SK-N-SH (cell line): Measurements from ENCODE around the gene GPC2. TPM values are rescaled to one million over a fixed set of nuclear protein-coding genes. Genes with fewer than 3 reads are reported as not detected.

ENCODE experiments used
- CTCF ChIA-PET: fragments of 300-600, 350-600 bp; formaldehyde crosslinking; extraction: SDS; loops from one replicate; lab custom pipeline; 2021; lab: Yijun Ruan, JAX
- POLR2A ChIA-PET: fragments of 350-600 bp; sonication (Branson Sonifier 250); formaldehyde crosslinking; extraction: SDS; loops from one replicate; lab custom pipeline; 2020; ENCODE audit warnings: antibody characterized with exemption, inconsistent platforms; lab: Yijun Ruan, JAX
- DNase-seq: peaks from one replicate; pipeline ENCODE4 v3.0.0; 2012
- H2AFZ ChIP-seq: fragments of 200-600 bp; sonication (generic); 2 replicates; pipeline ENCODE4 v1.8.1; 2016; ENCODE audit warnings: antibody characterized with exemption, mild to moderate bottlenecking, low read depth
- H3F3A ChIP-seq: fragments of 200-600 bp; sonication (generic); replicated peaks from 2 replicates; pipeline ENCODE3; 2016; ENCODE audit warnings: antibody characterized with exemption, mild to moderate bottlenecking; ENCODE audit not compliant: insufficient read depth
- H3K27ac ChIP-seq, 2 experiments: fragments of 200-500 bp in 1 of 2; fragments of 200-600 bp in 1 of 2; sonication (Bioruptor generic) in 1 of 2; sonication (generic), shearing (Covaris generic) in 1 of 2; 2 replicates each; pipeline versions ENCODE4 v1.5.1 to v1.6.1; 2014 to 2016; ENCODE audit warnings: low read depth in 2 of 2, inconsistent platforms in 1 of 2, low read length in 1 of 2, mild to moderate bottlenecking in 1 of 2, mixed read lengths in 1 of 2
- H3K27me3 ChIP-seq: fragments of 200-600 bp; sonication (generic), shearing (Covaris generic); 2 replicates; pipeline ENCODE4 v1.6.1; 2016; ENCODE audit warnings: mixed run types; ENCODE audit not compliant: insufficient read depth
- H3K36me3 ChIP-seq, 2 experiments: fragments of 200-500 bp in 1 of 2; fragments of 200-600 bp in 1 of 2; sonication (Bioruptor generic) in 1 of 2; sonication (generic) in 1 of 2; replicated peaks in 1 of 2; 2 replicates each; pipeline versions ENCODE3 to v1.5.1; 2014 to 2016; ENCODE audit warnings: low read length in 1 of 2, mild to moderate bottlenecking in 1 of 2; ENCODE audit not compliant: insufficient read depth in 2 of 2, control insufficient read depth in 1 of 2
- H3K4me1 ChIP-seq, 2 experiments: fragments of 200-500 bp in 1 of 2; fragments of 200-600 bp in 1 of 2; sonication (Bioruptor generic) in 1 of 2; sonication (generic), shearing (Covaris generic) in 1 of 2; 2 replicates each; pipeline versions ENCODE4 v1.5.1 to v1.6.1; 2014 to 2016; ENCODE audit warnings: low read depth in 1 of 2, low read length in 1 of 2, mixed run types in 1 of 2; ENCODE audit not compliant: insufficient read depth in 2 of 2, control insufficient read depth in 1 of 2
- H3K4me2 ChIP-seq: fragments of 200-600 bp; sonication (generic), shearing (Covaris generic); 2 replicates; pipeline ENCODE4 v1.6.1; 2017; ENCODE audit warnings: mixed run types
- H3K4me3 ChIP-seq, 2 experiments: fragments of 200-500 bp in 1 of 2; fragments of 200-600 bp in 1 of 2; sonication (Bioruptor generic) in 1 of 2; sonication (generic), shearing (Covaris generic) in 1 of 2; 2 replicates each; pipeline versions ENCODE4 v1.5.1 to v1.8.1; 2014 to 2016; ENCODE audit warnings: low read depth in 2 of 2, inconsistent platforms in 1 of 2, low read length in 1 of 2, mild to moderate bottlenecking in 1 of 2, mixed read lengths in 1 of 2, moderate library complexity in 1 of 2
- H3K79me2 ChIP-seq: fragments of 200-600 bp; sonication (generic); 2 replicates; pipeline ENCODE4 v1.8.1; 2017; ENCODE audit warnings: mild to moderate bottlenecking; ENCODE audit not compliant: insufficient read depth
- H3K9ac ChIP-seq: fragments of 200-600 bp; sonication (generic); 2 replicates; pipeline ENCODE4 v1.6.1; 2017; ENCODE audit warnings: mixed run types
- H3K9me2 ChIP-seq: fragments of 200-600 bp; sonication (generic); 2 replicates; pipeline ENCODE4 v1.6.1; 2017; ENCODE audit warnings: mixed run types
- H3K9me3 ChIP-seq: fragments of 200-600 bp; sonication (generic); 2 replicates; pipeline ENCODE4 v1.6.1; 2017; ENCODE audit warnings: mixed run types, mild to moderate bottlenecking, moderate library complexity
- H4K20me1 ChIP-seq: fragments of 200-600 bp; sonication (generic); 2 replicates; pipeline ENCODE4 v1.6.1; 2017; ENCODE audit warnings: mild to moderate bottlenecking, mixed run types; ENCODE audit not compliant: insufficient read depth
- CHD2 ChIP-seq: fragments of 150-350 bp; IDR thresholded peaks from 2 replicates; pipeline ENCODE4 v1.6.1; 2018; ENCODE audit warnings: low read length; ENCODE audit not compliant: partially characterized antibody
- ELF1 ChIP-seq: IDR thresholded peaks from 2 replicates; pipeline ENCODE4 v1.4.0; 2012
- EZH2phosphoT487 ChIP-seq: fragments of 200-600 bp; sonication (generic); IDR thresholded peaks from 2 replicates; pipeline ENCODE4 v1.6.1; 2017; ENCODE audit warnings: low read depth, mixed run types, mild to moderate bottlenecking, antibody characterized with exemption, moderate library complexity, borderline replicate concordance
- FOSL2 ChIP-seq: IDR thresholded peaks from 2 replicates; pipeline ENCODE4 v1.4.0; 2012; ENCODE audit warnings: low read depth, mild to moderate bottlenecking, moderate library complexity, borderline replicate concordance
- FOXJ3 ChIP-seq: sonication (generic); formaldehyde crosslinking; IDR thresholded peaks from 2 replicates; pipeline ENCODE4 v1.5.1; 2020; ENCODE audit warnings: mild to moderate bottlenecking, missing genetic modification reagents
- FOXM1 ChIP-seq: IDR thresholded peaks from 2 replicates; pipeline ENCODE4 v1.4.0; 2012; ENCODE audit warnings: low read depth, mild to moderate bottlenecking
- JUND ChIP-seq: IDR thresholded peaks from 2 replicates; pipeline ENCODE4 v1.4.0; 2012
- MAX ChIP-seq: IDR thresholded peaks from 2 replicates; pipeline ENCODE4 v1.4.0; 2012; ENCODE audit warnings: low read depth
- MXI1 ChIP-seq: IDR thresholded peaks from 2 replicates; pipeline ENCODE4 v1.6.1; 2012; ENCODE audit warnings: mild to moderate bottlenecking, low read depth, low read length, improper control_type of control experiment
- PBX3 ChIP-seq: IDR thresholded peaks from 2 replicates; pipeline ENCODE4; 2012
- POLR2AphosphoS5 ChIP-seq: IDR thresholded peaks from 2 replicates; pipeline ENCODE4 v1.6.1; 2012; ENCODE audit warnings: low read depth, low read length
- RAD21 ChIP-seq: IDR thresholded peaks from 2 replicates; pipeline ENCODE4 v1.6.1; 2012; ENCODE audit warnings: mild to moderate bottlenecking, low read length
- RCOR1 ChIP-seq: fragments of 150-350 bp; IDR thresholded peaks from 2 replicates; pipeline ENCODE4 v1.6.1; 2017; ENCODE audit warnings: antibody characterized with exemption, low read length
- REST ChIP-seq: IDR thresholded peaks from 2 replicates; pipeline ENCODE4 v1.6.1; 2012; ENCODE audit warnings: mild to moderate bottlenecking, low read depth, low read length, moderate library complexity
- RFX5 ChIP-seq: IDR thresholded peaks from 2 replicates; pipeline ENCODE4 v1.6.1; 2012; ENCODE audit warnings: mild to moderate bottlenecking, improper control_type of control experiment, low read length
- SMC3 ChIP-seq: IDR thresholded peaks from 2 replicates; pipeline ENCODE4 v1.6.1; 2012; ENCODE audit warnings: low read depth, low read length, improper control_type of control experiment
- TAF1 ChIP-seq: IDR thresholded peaks from 2 replicates; pipeline ENCODE4 v1.6.1; 2012; ENCODE audit warnings: low read depth, mild to moderate bottlenecking, low read length, moderate library complexity, borderline replicate concordance
- WGBS: methylation state at CpG from one replicate; pipeline ENCODE4 v1.1.6; 2017; ENCODE audit warnings: low lambda C conversion rate; 5-methylcytosine and 5-hydroxymethylcytosine counted together
- polyA plus RNA-seq, 3 experiments: library from polyadenylated mRNA; depleted of rRNA; stranded (reverse); fragments of >200 nt; gene quantifications; 2 replicates each; pipeline ENCODE4 v1.2.3, GENCODE V29; 2012
- TF ChIP-seq, protein P1 (sequence below): IDR thresholded peaks from 2 replicates; pipeline ENCODE4 v1.4.0; 2012; ENCODE audit warnings: low read depth, borderline replicate concordance
- TF ChIP-seq, protein P2 (sequence below): IDR thresholded peaks from 2 replicates; pipeline ENCODE4 v1.4.0; 2012; ENCODE audit warnings: low read depth, borderline replicate concordance

The GPC2 gene
- polyA plus RNA-seq, 1 of the 3 experiments (the other 2 are of a cell fraction) = 12.9 TPM

- no peak overlapping the region for H3K4me2 ChIP-seq
- no peaks in the 10 kb centered on the region for H4K20me1 ChIP-seq
- H3K4me1 ChIP-seq = no peaks in the 10 kb centered on the region; a peak in 1 of 4 replicates
- WGBS = 94% methylated on average over 7 of the region's 7 CpGs
- TF ChIP-seq EZH2phosphoT487 (no peak), FOXJ3 (no peak), RFX5 (no peak), RAD21 (no peak), MAX (no peak), ELF1 (no peak), JUND (no peak), MXI1 (no peak), SMC3 (no peak), RCOR1 (no peak), FOXM1 (no peak), POLR2AphosphoS5 (no peak)
- TF ChIP-seq, protein P1, sequence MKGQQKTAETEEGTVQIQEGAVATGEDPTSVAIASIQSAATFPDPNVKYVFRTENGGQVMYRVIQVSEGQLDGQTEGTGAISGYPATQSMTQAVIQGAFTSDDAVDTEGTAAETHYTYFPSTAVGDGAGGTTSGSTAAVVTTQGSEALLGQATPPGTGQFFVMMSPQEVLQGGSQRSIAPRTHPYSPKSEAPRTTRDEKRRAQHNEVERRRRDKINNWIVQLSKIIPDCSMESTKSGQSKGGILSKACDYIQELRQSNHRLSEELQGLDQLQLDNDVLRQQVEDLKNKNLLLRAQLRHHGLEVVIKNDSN = no peak
- TF ChIP-seq, protein P2, sequence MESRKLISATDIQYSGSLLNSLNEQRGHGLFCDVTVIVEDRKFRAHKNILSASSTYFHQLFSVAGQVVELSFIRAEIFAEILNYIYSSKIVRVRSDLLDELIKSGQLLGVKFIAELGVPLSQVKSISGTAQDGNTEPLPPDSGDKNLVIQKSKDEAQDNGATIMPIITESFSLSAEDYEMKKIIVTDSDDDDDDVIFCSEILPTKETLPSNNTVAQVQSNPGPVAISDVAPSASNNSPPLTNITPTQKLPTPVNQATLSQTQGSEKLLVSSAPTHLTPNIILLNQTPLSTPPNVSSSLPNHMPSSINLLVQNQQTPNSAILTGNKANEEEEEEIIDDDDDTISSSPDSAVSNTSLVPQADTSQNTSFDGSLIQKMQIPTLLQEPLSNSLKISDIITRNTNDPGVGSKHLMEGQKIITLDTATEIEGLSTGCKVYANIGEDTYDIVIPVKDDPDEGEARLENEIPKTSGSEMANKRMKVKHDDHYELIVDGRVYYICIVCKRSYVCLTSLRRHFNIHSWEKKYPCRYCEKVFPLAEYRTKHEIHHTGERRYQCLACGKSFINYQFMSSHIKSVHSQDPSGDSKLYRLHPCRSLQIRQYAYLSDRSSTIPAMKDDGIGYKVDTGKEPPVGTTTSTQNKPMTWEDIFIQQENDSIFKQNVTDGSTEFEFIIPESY = no peak
- no peak overlapping the region for H3K9ac ChIP-seq
- no peak overlapping the region for H2AFZ ChIP-seq
- H3K4me3 ChIP-seq = no peak overlapping the region
- no peaks in the 10 kb centered on the region for H3F3A ChIP-seq
- no peak overlapping the region for H3K27ac ChIP-seq
- CTCF ChIA-PET = interaction anchor here (0.7 to 15.9 kb wide), 2 partner anchors 34 to 77 kb away, joined by 3 to 262 read pairs; partner anchors contain the start of gene GPC2
- no peaks in the 10 kb centered on the region for H3K27me3 ChIP-seq
- no peaks in the 10 kb centered on the region for H3K9me3 ChIP-seq
- no peaks in the 10 kb centered on the region for H3K9me2 ChIP-seq
- no peaks in the 10 kb centered on the region for H3K36me3 ChIP-seq
- POLR2A ChIA-PET = no interaction called here
- no peaks in the 10 kb centered on the region for H3K79me2 ChIP-seq
- no peak for DNase-seq
Observed at GRCh38 chr7:100211342-100211780, 34.2 kb upstream of the GPC2 start.

DNA sequence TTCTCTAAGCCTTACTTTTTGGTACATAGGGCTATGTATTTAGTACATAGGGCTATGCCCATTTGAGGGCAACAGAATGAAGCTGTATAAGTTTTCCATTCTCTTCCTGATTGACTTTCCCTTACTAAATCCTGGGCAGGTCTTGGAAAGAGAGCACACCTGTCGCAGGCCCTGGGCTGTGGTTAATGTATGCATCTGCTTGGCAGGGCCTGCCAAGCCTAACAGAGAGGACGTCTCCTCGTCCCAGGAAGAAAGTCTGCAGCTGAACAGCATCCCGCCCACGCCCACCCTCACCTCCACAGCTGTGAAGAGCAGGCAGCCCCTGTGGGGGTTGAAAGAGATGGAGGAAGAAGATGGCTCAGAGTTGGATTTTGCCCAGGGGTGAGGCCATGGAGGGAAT is 33.6 kb upstream of the GPC2 start:
- ChIA-PET POLR2A (interaction anchor here (0.6 kb wide), 1 partner anchor 10 kb away, joined by 3 read pairs; no protein-coding TSS in a partner anchor), CTCF (interaction anchor here (0.7 to 15.9 kb wide), 4 partner anchors 8 to 197 kb away, joined by 3 to 262 read pairs (median 3); partner anchors contain the start of gene GPC2)
- Histone ChIP-seq H3K4me2 (no peak overlapping the region), H2AFZ (no peak overlapping the region), H3K4me3 (no peak overlapping the region), H3K9me2 (no peaks in the 10 kb centered on the region), H3K9me3 (no peaks in the 10 kb centered on the region), H3K27ac (no peak overlapping the region), H3K9ac (no peak overlapping the region)
- 93% methylated on average over 5 of the region's 5 CpGs for WGBS
- TF ChIP-seq TAF1 (no peak), PBX3 (no peak), REST (no peak), FOSL2 (no peak), CHD2 (no peak)
- TF ChIP-seq, protein P2 = no peak
- TF ChIP-seq, all 33 proteins: peak for 0
- Histone ChIP-seq H4K20me1 (no peaks in the 10 kb centered on the region), H3K79me2 (no peaks in the 10 kb centered on the region), H3F3A (no peaks in the 10 kb centered on the region), H3K36me3 (no peaks in the 10 kb centered on the region), H3K27me3 (no peaks in the 10 kb centered on the region), H3K4me1 (no peaks in the 10 kb centered on the region; a peak in 1 of 4 replicates)
- no peak for DNase-seq
